Lower leg skin (tissue), 4 donors: ENCODE measurements around the gene TDRD3. TPM values are rescaled to one million over a fixed set of nuclear protein-coding genes. Genes with fewer than 3 reads are reported as not detected.

Experiments used
- DNase-seq, 2 donors: peaks; one replicate each; pipeline ENCODE4 v3.0.0-alpha.2; 2019; ENCODE audit warnings: low spot score in 2 of 2
- H3K4me3 ChIP-seq: fragments of 200-600 bp; sonication (generic); 2 replicates; pipeline ENCODE4 v1.5.1; 2017; ENCODE audit warnings: mild to moderate bottlenecking, low read depth; ENCODE audit not compliant: poor library complexity, severe bottlenecking
- POLR2A ChIP-seq, 2 donors: fragments of 450-650 bp; IDR thresholded peaks; one replicate each; pipeline ENCODE4 v1.6.1; 2016 to 2017; ENCODE audit warnings: antibody characterized with exemption in 2 of 2, mild to moderate bottlenecking in 1 of 2, moderate library complexity in 1 of 2
- WGBS, 2 donors: methylation state at CpG; one replicate each; pipeline ENCODE4 v1.1.5; 2018; 5-methylcytosine and 5-hydroxymethylcytosine counted together
- intact Hi-C: fragments of 100-400 bp; cut with DNase I; formaldehyde crosslinking; loops from one replicate; pipeline ENCODE4 v1.15.0; 2023; ENCODE audit warnings: low total_unique reads
- total RNA-seq, 4 donors: library from RNA; depleted of rRNA; stranded (reverse); fragments of >200 nt; gene quantifications; one replicate each; pipeline ENCODE4 v1.1.0, GENCODE V29; 2016
- TF ChIP-seq, protein P1 (sequence below), 3 donors: fragments of 450-650 bp; IDR thresholded peaks; one replicate each; pipeline ENCODE4 v1.5.1; 2016; ENCODE audit warnings: antibody characterized with exemption in 3 of 3, mild to moderate bottlenecking in 3 of 3, moderate library complexity in 2 of 3

TDRD3 gene
- total RNA-seq, 4 donors from 2014 or later = 12.5 to 21.5 (median 18.2) TPM

- TF ChIP-seq, protein P1, sequence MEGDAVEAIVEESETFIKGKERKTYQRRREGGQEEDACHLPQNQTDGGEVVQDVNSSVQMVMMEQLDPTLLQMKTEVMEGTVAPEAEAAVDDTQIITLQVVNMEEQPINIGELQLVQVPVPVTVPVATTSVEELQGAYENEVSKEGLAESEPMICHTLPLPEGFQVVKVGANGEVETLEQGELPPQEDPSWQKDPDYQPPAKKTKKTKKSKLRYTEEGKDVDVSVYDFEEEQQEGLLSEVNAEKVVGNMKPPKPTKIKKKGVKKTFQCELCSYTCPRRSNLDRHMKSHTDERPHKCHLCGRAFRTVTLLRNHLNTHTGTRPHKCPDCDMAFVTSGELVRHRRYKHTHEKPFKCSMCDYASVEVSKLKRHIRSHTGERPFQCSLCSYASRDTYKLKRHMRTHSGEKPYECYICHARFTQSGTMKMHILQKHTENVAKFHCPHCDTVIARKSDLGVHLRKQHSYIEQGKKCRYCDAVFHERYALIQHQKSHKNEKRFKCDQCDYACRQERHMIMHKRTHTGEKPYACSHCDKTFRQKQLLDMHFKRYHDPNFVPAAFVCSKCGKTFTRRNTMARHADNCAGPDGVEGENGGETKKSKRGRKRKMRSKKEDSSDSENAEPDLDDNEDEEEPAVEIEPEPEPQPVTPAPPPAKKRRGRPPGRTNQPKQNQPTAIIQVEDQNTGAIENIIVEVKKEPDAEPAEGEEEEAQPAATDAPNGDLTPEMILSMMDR (IDR thresholded peaks at IDR 0.05) = no peak
- no peak for TF ChIP-seq POLR2A (IDR thresholded peaks at IDR 0.05)
- H3K4me3 ChIP-seq = no peak overlapping the region
- WGBS, 2 donors = 86 to 87% methylated on average over 8 of the region's 8 CpGs
- intact Hi-C loops = no loop called here
- DNase-seq = no peak
These were observed 175.8 kb downstream of the TDRD3 start for GRCh38 chr13:60572855-60573254.

- H3K4me3 ChIP-seq = no peak overlapping the region
- DNase-seq = no peak
- 80 to 82% methylated on average over 5 of the region's 5 CpGs for WGBS, 2 donors
- intact Hi-C loops = no loop called here
- TF ChIP-seq POLR2A (IDR thresholded peaks at IDR 0.05) = no peak
- TF ChIP-seq, protein P1 (IDR thresholded peaks at IDR 0.05) = no peak
These were observed 177.7 kb downstream of the TDRD3 start for GRCh38 chr13:60574735-60575134.

GRCh38 chr13:60575142-60575541, 178.1 kb downstream of the TDRD3 start:
- DNase-seq = no peak
- TF ChIP-seq, protein P1 (IDR thresholded peaks at IDR 0.05) = no peak
- TF ChIP-seq POLR2A (IDR thresholded peaks at IDR 0.05) = no peak
- WGBS, 2 donors = 62 to 76% methylated on average over 1 of the region's 1 CpG
- intact Hi-C loops = no loop called here
- H3K4me3 ChIP-seq = no peak overlapping the region

DNA sequence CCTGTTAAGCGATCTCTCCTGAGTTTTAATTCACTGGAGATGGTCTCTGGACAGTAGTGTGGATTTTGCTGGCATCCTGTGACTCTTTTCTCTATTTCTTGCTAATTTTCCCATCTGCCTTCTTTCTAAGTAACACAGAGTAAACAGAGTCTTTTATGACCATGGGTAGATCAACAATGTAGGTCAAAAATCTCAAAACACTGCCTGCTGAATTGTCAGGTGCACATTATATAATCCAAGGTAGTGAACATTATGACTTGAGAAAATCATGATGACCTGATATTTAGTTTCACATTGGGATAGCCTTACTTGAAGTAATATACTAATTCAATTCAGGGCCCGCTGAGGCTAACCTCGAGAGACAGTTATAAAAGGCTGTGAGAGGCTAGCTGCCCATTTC, 180.7 kb downstream of the TDRD3 start:
- no peak for DNase-seq
- WGBS, 2 donors = 89% methylated on average over 3 of the region's 3 CpGs
- intact Hi-C loops = no loop called here
- no peak overlapping the region for H3K4me3 ChIP-seq
- TF ChIP-seq, protein P1 (IDR thresholded peaks at IDR 0.05) = no peak
- TF ChIP-seq POLR2A (IDR thresholded peaks at IDR 0.05) = no peak

GRCh38 chr13:60583196-60583888, 186.3 kb downstream of the TDRD3 start:
- 44 to 49% methylated on average over 9 of the region's 9 CpGs for WGBS, 2 donors
- peak in 1 of 2 donors; percentile 56 for DNase-seq
- intact Hi-C loops = no loop called here
- H3K4me3 ChIP-seq = no peak overlapping the region
- TF ChIP-seq POLR2A (IDR thresholded peaks at IDR 0.05) = no peak
- TF ChIP-seq, protein P1 (IDR thresholded peaks at IDR 0.05) = no peak
